Measurements from ENCODE around the gene PTPRM.

PTPRM gene

GRCh38 chr18:7658701-7659100 lies 91.6 kb downstream of the PTPRM start:
- no peak overlapping the region for H2BK12ac ChIP-seq (ENCODE audit: low read length in 2 of 2)
- H3K9me3 ChIP-seq (ENCODE audit: control insufficient read depth, low read length), result no peaks in the 10 kb centered on the region
- H3K36me3 ChIP-seq (ENCODE audit: control insufficient read depth in 1 of 2, insufficient read depth in 2 of 2, low read depth in 1 of 2, low read length in 2 of 2), result peaks cover 4% of the 10 kb centered on the region in 2 experiments
- H2BK5ac ChIP-seq (ENCODE audit: low read depth, low read length, poor library complexity, severe bottlenecking), result no peak overlapping the region
- no peak overlapping the region for H3K4me2 ChIP-seq (ENCODE audit: low read length, poor library complexity, severe bottlenecking)
- H3K79me1 ChIP-seq (replicated peaks; ENCODE audit: low read length, poor library complexity, severe bottlenecking), result peaks cover 25% of the 10 kb centered on the region
- no peak overlapping the region for H3K9ac ChIP-seq (ENCODE audit: low read length)
- peaks cover 7% of the 10 kb centered on the region for H3K4me1 ChIP-seq (ENCODE audit: control insufficient read depth, insufficient read depth, low read depth, low read length)
- DNase-seq, result no peak
- no peak overlapping the region for H3K27ac ChIP-seq (ENCODE audit: low read length, poor library complexity, severe bottlenecking)
- H4K8ac ChIP-seq (ENCODE audit: low read length), result no peak overlapping the region
- no peak overlapping the region for H2AK5ac ChIP-seq (ENCODE audit: low read length, severe bottlenecking)
- H3K14ac ChIP-seq (ENCODE audit: low read length in 2 of 2), result no peak overlapping the region
- no peak overlapping the region for H2BK15ac ChIP-seq (ENCODE audit: low read depth, poor library complexity, severe bottlenecking)
- no peak overlapping the region for H4K91ac ChIP-seq (ENCODE audit: low read length)
- H3K4me3 ChIP-seq (ENCODE audit: insufficient read depth in 1 of 2, low read depth in 1 of 2, low read length in 2 of 2), result no peak overlapping the region
- WGBS, result 94% methylated on average over 1 of the region's 1 CpG
- no peak overlapping the region for H3K4ac ChIP-seq (ENCODE audit: low read depth in 1 of 2, low read length in 2 of 2)
- H3K27me3 ChIP-seq (ENCODE audit: control insufficient read depth in 1 of 2, insufficient read depth in 1 of 2, low read length in 2 of 2), result no peaks in the 10 kb centered on the region
- H3K23ac ChIP-seq (ENCODE audit: low read length in 2 of 2), result peak overlapping the region in 1 of 2 experiments; percentile 43
- H3K18ac ChIP-seq (ENCODE audit: low read depth in 1 of 2, low read length in 2 of 2), result no peak overlapping the region
- H2AFZ ChIP-seq (ENCODE audit: low read depth, low read length), result no peak overlapping the region
- H2BK120ac ChIP-seq (ENCODE audit: low read depth, low read length), result no peak overlapping the region

- H3K18ac ChIP-seq (ENCODE audit: low read depth in 1 of 2, low read length in 2 of 2), result no peak overlapping the region
- no peak overlapping the region for H3K4me2 ChIP-seq (ENCODE audit: low read length, poor library complexity, severe bottlenecking)
- no peak for DNase-seq
- no peak overlapping the region for H2BK5ac ChIP-seq (ENCODE audit: low read depth, low read length, poor library complexity, severe bottlenecking)
- no peak overlapping the region for H3K23ac ChIP-seq (ENCODE audit: low read length in 2 of 2)
- no peaks in the 10 kb centered on the region for H3K9me3 ChIP-seq (ENCODE audit: control insufficient read depth, low read length)
- no peak overlapping the region for H3K27ac ChIP-seq (ENCODE audit: low read length, poor library complexity, severe bottlenecking)
- H3K79me1 ChIP-seq (replicated peaks; ENCODE audit: low read length, poor library complexity, severe bottlenecking), result peaks cover 33% of the 10 kb centered on the region
- H2BK15ac ChIP-seq (ENCODE audit: low read depth, poor library complexity, severe bottlenecking), result no peak overlapping the region
- no peak overlapping the region for H2AK5ac ChIP-seq (ENCODE audit: low read length, severe bottlenecking)
- no peak overlapping the region for H3K14ac ChIP-seq (ENCODE audit: low read length in 2 of 2)
- H3K4ac ChIP-seq (ENCODE audit: low read depth in 1 of 2, low read length in 2 of 2), result no peak overlapping the region
- H3K27me3 ChIP-seq (ENCODE audit: control insufficient read depth in 1 of 2, insufficient read depth in 1 of 2, low read length in 2 of 2), result no peaks in the 10 kb centered on the region
- no peak overlapping the region for H4K8ac ChIP-seq (ENCODE audit: low read length)
- H2AFZ ChIP-seq (ENCODE audit: low read depth, low read length), result no peak overlapping the region
- 100% methylated on average over 1 of the region's 1 CpG for WGBS
- no peak overlapping the region for H3K4me3 ChIP-seq (ENCODE audit: insufficient read depth in 1 of 2, low read depth in 1 of 2, low read length in 2 of 2)
- H2BK120ac ChIP-seq (ENCODE audit: low read depth, low read length), result no peak overlapping the region
- no peak overlapping the region for H4K91ac ChIP-seq (ENCODE audit: low read length)
- peaks cover 11% of the 10 kb centered on the region for H3K4me1 ChIP-seq (ENCODE audit: control insufficient read depth, insufficient read depth, low read depth, low read length)
- peaks cover 4 to 12% of the 10 kb centered on the region in 2 experiments for H3K36me3 ChIP-seq (ENCODE audit: control insufficient read depth in 1 of 2, insufficient read depth in 2 of 2, low read depth in 1 of 2, low read length in 2 of 2)
- H3K9ac ChIP-seq (ENCODE audit: low read length), result no peak overlapping the region
- no peak overlapping the region for H2BK12ac ChIP-seq (ENCODE audit: low read length in 2 of 2)
Observed at GRCh38 chr18:7661207-7661606, 94.1 kb downstream of the PTPRM start.

GRCh38 chr18:7662866-7663265 lies 95.8 kb downstream of the PTPRM start:
- Histone ChIP-seq H3K4ac (ENCODE audit: low read depth in 1 of 2, low read length in 2 of 2) (no peak overlapping the region), H2BK120ac (ENCODE audit: low read depth, low read length) (no peak overlapping the region), H3K18ac (ENCODE audit: low read depth in 1 of 2, low read length in 2 of 2) (no peak overlapping the region), H3K79me1 (replicated peaks; ENCODE audit: low read length, poor library complexity, severe bottlenecking) (peaks cover 31% of the 10 kb centered on the region), H4K91ac (ENCODE audit: low read length) (peak overlapping the region; percentile 9), H2AK5ac (ENCODE audit: low read length, severe bottlenecking) (no peak overlapping the region), H3K4me2 (ENCODE audit: low read length, poor library complexity, severe bottlenecking) (no peak overlapping the region), H2BK5ac (ENCODE audit: low read depth, low read length, poor library complexity, severe bottlenecking) (no peak overlapping the region), H2AFZ (ENCODE audit: low read depth, low read length) (no peak overlapping the region), H3K27ac (ENCODE audit: low read length, poor library complexity, severe bottlenecking) (no peak overlapping the region), H3K14ac (ENCODE audit: low read length in 2 of 2) (peak overlapping the region in 1 of 2 experiments; percentile 1), H3K23ac (ENCODE audit: low read length in 2 of 2) (no peak overlapping the region), H3K4me3 (ENCODE audit: insufficient read depth in 1 of 2, low read depth in 1 of 2, low read length in 2 of 2) (no peak overlapping the region), H2BK12ac (ENCODE audit: low read length in 2 of 2) (no peak overlapping the region), H3K27me3 (ENCODE audit: control insufficient read depth in 1 of 2, insufficient read depth in 1 of 2, low read length in 2 of 2) (no peaks in the 10 kb centered on the region), H3K36me3 (ENCODE audit: control insufficient read depth in 1 of 2, insufficient read depth in 2 of 2, low read depth in 1 of 2, low read length in 2 of 2) (peaks cover 4 to 12% of the 10 kb centered on the region in 2 experiments), H3K9ac (ENCODE audit: low read length) (no peak overlapping the region), H4K8ac (ENCODE audit: low read length) (no peak overlapping the region), H3K9me3 (ENCODE audit: control insufficient read depth, low read length) (no peaks in the 10 kb centered on the region), H3K4me1 (ENCODE audit: control insufficient read depth, insufficient read depth, low read depth, low read length) (peaks cover 9% of the 10 kb centered on the region), H2BK15ac (ENCODE audit: low read depth, poor library complexity, severe bottlenecking) (no peak overlapping the region)
- no peak for DNase-seq
- 94% methylated on average over 2 of the region's 2 CpGs for WGBS

- Histone ChIP-seq H3K4me1 (ENCODE audit: control insufficient read depth, insufficient read depth, low read depth, low read length) (peaks cover 14% of the 10 kb centered on the region), H3K9ac (ENCODE audit: low read length) (no peak overlapping the region), H3K23ac (ENCODE audit: low read length in 2 of 2) (no peak overlapping the region), H2BK120ac (ENCODE audit: low read depth, low read length) (no peak overlapping the region), H3K18ac (ENCODE audit: low read depth in 1 of 2, low read length in 2 of 2) (no peak overlapping the region), H2AK5ac (ENCODE audit: low read length, severe bottlenecking) (no peak overlapping the region), H2BK12ac (ENCODE audit: low read length in 2 of 2) (no peak overlapping the region), H3K79me1 (replicated peaks; ENCODE audit: low read length, poor library complexity, severe bottlenecking) (peaks cover 29% of the 10 kb centered on the region), H3K9me3 (ENCODE audit: control insufficient read depth, low read length) (no peaks in the 10 kb centered on the region), H2BK15ac (ENCODE audit: low read depth, poor library complexity, severe bottlenecking) (no peak overlapping the region), H3K4me3 (ENCODE audit: insufficient read depth in 1 of 2, low read depth in 1 of 2, low read length in 2 of 2) (no peak overlapping the region), H4K8ac (ENCODE audit: low read length) (peak overlapping the region; percentile 7), H4K91ac (ENCODE audit: low read length) (no peak overlapping the region), H3K36me3 (ENCODE audit: control insufficient read depth in 1 of 2, insufficient read depth in 2 of 2, low read depth in 1 of 2, low read length in 2 of 2) (peaks cover 4 to 12% of the 10 kb centered on the region in 2 experiments), H3K4me2 (ENCODE audit: low read length, poor library complexity, severe bottlenecking) (no peak overlapping the region), H3K27me3 (ENCODE audit: control insufficient read depth in 1 of 2, insufficient read depth in 1 of 2, low read length in 2 of 2) (no peaks in the 10 kb centered on the region), H3K4ac (ENCODE audit: low read depth in 1 of 2, low read length in 2 of 2) (no peak overlapping the region), H3K14ac (ENCODE audit: low read length in 2 of 2) (no peak overlapping the region), H2BK5ac (ENCODE audit: low read depth, low read length, poor library complexity, severe bottlenecking) (no peak overlapping the region), H2AFZ (ENCODE audit: low read depth, low read length) (no peak overlapping the region), H3K27ac (ENCODE audit: low read length, poor library complexity, severe bottlenecking) (no peak overlapping the region)
- WGBS, result 84% methylated on average over 8 of the region's 11 CpGs
- DNase-seq, result peak; percentile 11
Observed at GRCh38 chr18:7663366-7664312, 96.5 kb downstream of the PTPRM start.

All from mesenchymal stem cell (in vitro differentiated cells and primary cell).